ENCODE measurements around the gene TSPAN11.

DNA sequence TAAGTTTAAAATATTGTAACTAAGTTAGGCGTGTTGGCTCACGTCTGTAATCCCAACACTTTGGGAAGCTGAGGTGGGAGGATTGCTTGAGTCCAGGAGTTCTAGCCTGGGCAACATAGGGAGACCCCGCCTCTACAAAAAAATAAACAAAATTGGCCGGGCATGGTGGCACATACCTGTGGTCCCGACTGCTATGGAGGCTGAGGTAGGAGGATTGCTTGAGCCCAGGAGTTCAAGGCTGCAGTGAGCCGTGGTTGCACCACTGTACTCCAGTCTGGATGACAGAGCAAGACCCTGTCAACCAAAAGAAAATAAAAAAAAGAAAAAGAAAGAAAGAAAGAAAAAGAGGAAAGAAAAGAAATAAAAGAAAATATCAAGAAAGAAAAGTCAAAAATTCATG, 72.5 kb downstream of the TSPAN11 start:
- TF ChIP-seq OSR1 (CRISPR knock-in tag; IDR thresholded peaks at IDR 0.05) (no peak), ZFP30 (CRISPR knock-in tag; IDR thresholded peaks at IDR 0.05) (no peak), RARB (CRISPR knock-in tag; IDR thresholded peaks at IDR 0.05) (no peak), ISL1 (CRISPR knock-in tag; IDR thresholded peaks at IDR 0.05) (no peak)
- TF ChIP-seq, protein P1, sequence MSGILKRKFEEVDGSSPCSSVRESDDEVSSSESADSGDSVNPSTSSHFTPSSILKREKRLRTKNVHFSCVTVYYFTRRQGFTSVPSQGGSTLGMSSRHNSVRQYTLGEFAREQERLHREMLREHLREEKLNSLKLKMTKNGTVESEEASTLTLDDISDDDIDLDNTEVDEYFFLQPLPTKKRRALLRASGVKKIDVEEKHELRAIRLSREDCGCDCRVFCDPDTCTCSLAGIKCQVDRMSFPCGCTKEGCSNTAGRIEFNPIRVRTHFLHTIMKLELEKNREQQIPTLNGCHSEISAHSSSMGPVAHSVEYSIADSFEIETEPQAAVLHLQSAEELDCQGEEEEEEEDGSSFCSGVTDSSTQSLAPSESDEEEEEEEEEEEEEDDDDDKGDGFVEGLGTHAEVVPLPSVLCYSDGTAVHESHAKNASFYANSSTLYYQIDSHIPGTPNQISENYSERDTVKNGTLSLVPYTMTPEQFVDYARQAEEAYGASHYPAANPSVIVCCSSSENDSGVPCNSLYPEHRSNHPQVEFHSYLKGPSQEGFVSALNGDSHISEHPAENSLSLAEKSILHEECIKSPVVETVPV (CRISPR knock-in tag; IDR thresholded peaks at IDR 0.05) = no peak

Data from SK-N-SH treated with all-trans-retinoic acid at 6 μM for 48 hours (cell line).